ENCODE results near the gene NUP93.

Gene NUP93

DNA sequence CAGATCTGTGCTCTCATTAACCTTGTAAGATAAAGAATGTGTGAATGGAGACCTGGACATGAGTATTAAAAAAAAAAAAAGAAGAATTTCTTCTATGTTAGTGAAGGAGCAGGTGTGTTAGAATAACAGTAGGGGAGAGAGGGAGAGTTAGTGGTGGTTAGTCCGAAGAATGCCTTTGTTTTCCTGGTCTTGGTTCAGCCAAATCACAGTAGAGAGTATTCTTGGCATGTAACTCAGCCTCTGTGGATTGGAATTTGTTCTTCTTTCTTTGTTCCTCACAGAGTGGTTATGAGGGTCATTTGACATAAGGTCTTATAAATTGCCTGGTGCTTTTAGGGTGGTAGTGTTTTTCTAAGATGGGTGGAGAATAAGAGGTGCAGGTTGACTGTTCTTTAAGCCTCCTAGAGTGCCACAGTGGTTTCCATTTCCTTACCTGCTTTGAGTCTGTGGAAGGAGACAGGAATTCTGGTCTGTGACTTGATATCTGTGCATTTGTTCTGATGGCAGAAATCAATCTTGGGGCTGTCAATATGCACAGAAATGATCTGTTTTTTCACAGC is 17.6 kb downstream of the NUP93 start:
- TF ChIP-seq, protein P1, sequence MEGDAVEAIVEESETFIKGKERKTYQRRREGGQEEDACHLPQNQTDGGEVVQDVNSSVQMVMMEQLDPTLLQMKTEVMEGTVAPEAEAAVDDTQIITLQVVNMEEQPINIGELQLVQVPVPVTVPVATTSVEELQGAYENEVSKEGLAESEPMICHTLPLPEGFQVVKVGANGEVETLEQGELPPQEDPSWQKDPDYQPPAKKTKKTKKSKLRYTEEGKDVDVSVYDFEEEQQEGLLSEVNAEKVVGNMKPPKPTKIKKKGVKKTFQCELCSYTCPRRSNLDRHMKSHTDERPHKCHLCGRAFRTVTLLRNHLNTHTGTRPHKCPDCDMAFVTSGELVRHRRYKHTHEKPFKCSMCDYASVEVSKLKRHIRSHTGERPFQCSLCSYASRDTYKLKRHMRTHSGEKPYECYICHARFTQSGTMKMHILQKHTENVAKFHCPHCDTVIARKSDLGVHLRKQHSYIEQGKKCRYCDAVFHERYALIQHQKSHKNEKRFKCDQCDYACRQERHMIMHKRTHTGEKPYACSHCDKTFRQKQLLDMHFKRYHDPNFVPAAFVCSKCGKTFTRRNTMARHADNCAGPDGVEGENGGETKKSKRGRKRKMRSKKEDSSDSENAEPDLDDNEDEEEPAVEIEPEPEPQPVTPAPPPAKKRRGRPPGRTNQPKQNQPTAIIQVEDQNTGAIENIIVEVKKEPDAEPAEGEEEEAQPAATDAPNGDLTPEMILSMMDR (IDR thresholded peaks at IDR 0.05; ENCODE audit: low read depth, low read length), result no peak

GRCh38 chr16:56748191-56748590 is 18.3 kb downstream of the NUP93 start:
- TF ChIP-seq, protein P1 (IDR thresholded peaks at IDR 0.05; ENCODE audit: low read depth, low read length), result no peak
- no peak for DNase-seq (ENCODE audit: extremely low read depth, low read depth)

More for the DNA sequence above, 17.6 kb downstream of the NUP93 start:
- DNase-seq (ENCODE audit: extremely low read depth, low read depth), result no peak

DNA sequence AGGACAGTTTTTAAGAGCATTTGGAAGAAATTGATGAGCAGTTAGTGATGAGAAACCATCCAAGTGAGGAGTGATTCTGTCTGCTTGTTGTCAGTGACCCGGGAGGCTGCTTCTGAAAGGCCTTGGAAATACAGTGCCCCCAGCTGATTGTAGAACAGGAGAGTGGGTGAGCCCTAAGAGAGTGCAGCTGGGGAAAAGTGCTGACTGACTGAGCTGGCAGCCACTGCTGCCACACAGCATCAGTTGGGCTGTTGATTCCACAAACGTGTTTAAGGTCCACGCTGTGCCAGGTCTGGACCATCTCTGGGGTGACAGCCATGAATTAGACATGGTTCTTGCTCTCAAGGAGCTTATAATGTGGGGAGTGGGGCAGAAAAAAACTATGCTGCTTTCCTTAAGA is 18.9 kb downstream of the NUP93 start:
- no peak for DNase-seq (ENCODE audit: extremely low read depth, low read depth)
- TF ChIP-seq, protein P1 (IDR thresholded peaks at IDR 0.05; ENCODE audit: low read depth, low read length), result no peak

- TF ChIP-seq, protein P1 (IDR thresholded peaks at IDR 0.05; ENCODE audit: low read depth, low read length), result no peak
- DNase-seq (ENCODE audit: extremely low read depth, low read depth), result no peak
Observed at GRCh38 chr16:56749672-56750491, 20.0 kb downstream of the NUP93 start.

GRCh38 chr16:56753410-56753809 is 23.5 kb downstream of the NUP93 start:
- DNase-seq (ENCODE audit: extremely low read depth, low read depth), result no peak
- TF ChIP-seq, protein P1 (IDR thresholded peaks at IDR 0.05; ENCODE audit: low read depth, low read length), result no peak

DNA sequence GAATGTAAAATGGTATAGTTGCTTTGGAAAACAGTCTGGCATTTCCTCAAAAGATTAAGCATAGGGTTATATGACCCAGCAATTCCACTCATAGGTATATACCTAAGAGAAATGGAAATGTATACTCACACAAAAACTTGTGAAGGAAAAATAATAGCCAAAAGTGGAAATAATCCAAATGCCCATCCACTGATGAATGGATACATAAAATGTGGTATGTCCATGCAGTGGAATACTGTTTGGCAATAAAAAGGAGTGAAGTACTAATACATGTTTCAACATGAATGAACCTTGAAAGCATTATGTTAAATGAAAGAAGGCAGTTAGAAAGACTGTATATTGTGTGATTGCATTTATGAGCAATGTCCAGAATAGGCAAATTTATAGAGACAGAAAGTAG is 25.1 kb downstream of the NUP93 start:
- no peak for DNase-seq (ENCODE audit: extremely low read depth, low read depth)

GRCh38 chr16:56758432-56758831 is 28.5 kb downstream of the NUP93 start:
- TF ChIP-seq, protein P1 (IDR thresholded peaks at IDR 0.05; ENCODE audit: low read depth, low read length), result no peak
- no peak for DNase-seq (ENCODE audit: extremely low read depth, low read depth)

More for the DNA sequence above, 25.1 kb downstream of the NUP93 start:
- TF ChIP-seq, protein P1 (IDR thresholded peaks at IDR 0.05; ENCODE audit: low read depth, low read length), result no peak

Measured in AG09319 (cell line).